ENCODE measurements around the gene DLEC1. TPM values are rescaled to one million over a fixed set of nuclear protein-coding genes. Genes with fewer than 3 reads are reported as not detected.

Gene DLEC1
- total and polyA plus RNA-seq, 2 donors (not counting 1 experiment from before 2014, with no cell fraction given), result 0.52 to 2.1 TPM

DNA sequence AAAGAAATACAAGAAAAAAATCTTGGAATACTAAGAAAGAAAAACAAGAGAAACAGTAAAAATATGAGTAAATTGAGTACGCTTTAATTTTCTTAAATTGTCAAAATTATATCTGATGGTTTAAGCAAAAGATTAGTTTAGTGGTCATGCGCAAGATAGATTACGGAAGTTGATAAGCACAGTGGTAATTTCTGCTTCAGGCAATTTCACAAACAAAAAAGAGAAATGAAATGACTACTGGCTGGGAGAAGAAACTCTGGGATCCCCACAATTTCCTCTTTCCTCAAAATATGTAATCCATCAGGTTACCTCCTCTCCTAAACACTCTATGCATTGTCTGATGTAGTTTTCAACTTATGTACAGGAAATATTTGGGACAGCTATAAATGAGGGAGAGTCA is 108.4 kb downstream of the DLEC1 start:
- H3K4me1 ChIP-seq (ENCODE audit: control insufficient read depth in 2 of 2, insufficient read depth in 2 of 2, low read length in 2 of 2), result peaks cover 18 to 33% of the 10 kb centered on the region in 2 donors
- WGBS (ENCODE audit: insufficient coverage), result no CpG with 5 or more reads among the region's 3 CpGs
- peak overlapping the region in 1 of 2 donors; percentile 65 for H3K27ac ChIP-seq (ENCODE audit: low read length in 2 of 2)
- Mint-ChIP-seq H3K27me3 (no peaks in the 10 kb centered on the region), H3K4me1 (peaks cover 43% of the 10 kb centered on the region), H3K27ac (no peak overlapping the region), H3K4me3 (no peak overlapping the region), H3K9me3 (ENCODE audit: insufficient read depth) (peaks cover 4% of the 10 kb centered on the region)
- no peak overlapping the region for H2AFZ ChIP-seq (ENCODE audit: insufficient read depth, low read depth, low read length, poor library complexity, severe bottlenecking)
- CTCF ChIA-PET, result interaction anchor here (0.6 to 1.6 kb wide), 3 partner anchors 11 to 20 kb away, joined by 3 read pairs; partner anchors contain the start of genes ACAA1 and OXSR1
- H3K79me2 ChIP-seq (ENCODE audit: control insufficient read depth, insufficient read depth, low read length), result no peaks in the 10 kb centered on the region
- no peak for TF ChIP-seq EZH2 (IDR thresholded peaks at IDR 0.05; ENCODE audit: borderline replicate concordance, insufficient read depth, low read depth, low read length, poor library complexity, severe bottlenecking)
- H3K9ac ChIP-seq (ENCODE audit: low read length), result no peak overlapping the region
- no peak for ATAC-seq (ENCODE audit: low read depth)
- H3K9me3 ChIP-seq (ENCODE audit: control extremely low read depth in 1 of 3, control insufficient read depth in 2 of 3, insufficient read depth in 1 of 3, low read length in 2 of 3), result peaks cover 4 to 11% (median 8%) of the 10 kb centered on the region in 3 donors
- H3K27me3 ChIP-seq (replicated peaks in 1 of 4; ENCODE audit: control extremely low read depth in 1 of 4, control insufficient read depth in 3 of 4, insufficient read depth in 4 of 4, low read length in 3 of 4), result no peaks in the 10 kb centered on the region
- H3K4me2 ChIP-seq (replicated peaks; ENCODE audit: low read depth, low read length, poor library complexity, severe bottlenecking), result no peak overlapping the region
- H4K20me1 ChIP-seq (ENCODE audit: control insufficient read depth, insufficient read depth, low read length, poor library complexity, severe bottlenecking), result no peaks in the 10 kb centered on the region
- peaks cover 1 to 2% of the 10 kb centered on the region in 2 experiments for H3K36me3 ChIP-seq (replicated peaks in 1 of 2; ENCODE audit: control extremely low read depth in 1 of 2, control insufficient read depth in 1 of 2, extremely low read depth in 1 of 2, insufficient read depth in 2 of 2, low read length in 1 of 2)
- POLR2A ChIA-PET, result no interaction called here
- intact Hi-C loops (cut with micrococcal nuclease), result no loop called here
- no peak for DNase-seq
- no peak overlapping the region for H3K4me3 ChIP-seq (ENCODE audit: control extremely low read depth in 1 of 5, extremely low read depth in 1 of 5, insufficient read depth in 1 of 5, low read depth in 2 of 5, low read length in 4 of 5)

DNA sequence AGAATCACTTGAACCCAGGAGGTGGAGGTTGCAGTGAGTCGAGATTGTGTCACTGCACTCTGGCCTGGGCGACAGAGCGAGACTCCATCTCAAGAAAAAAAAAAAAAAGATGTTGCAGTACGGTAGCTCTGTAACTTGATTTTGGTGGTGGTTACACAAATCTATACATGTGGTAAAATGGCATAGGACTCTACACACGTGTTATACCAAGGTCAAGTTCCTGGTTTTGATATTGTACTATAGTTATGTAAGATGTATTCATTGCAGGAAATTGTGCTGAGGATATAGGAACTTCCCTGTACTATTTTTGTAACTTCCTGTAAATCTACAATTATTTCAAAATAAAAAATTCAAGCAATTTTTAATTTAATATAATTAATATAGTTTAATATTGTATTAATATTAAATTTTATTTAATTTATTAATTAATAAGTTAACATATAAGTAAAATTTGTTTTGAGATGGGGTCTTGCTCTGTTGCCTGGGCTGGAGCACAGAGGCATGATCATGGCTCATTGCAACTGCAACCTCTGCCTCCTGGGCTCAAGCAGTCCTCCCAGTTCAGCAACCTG is 109.4 kb downstream of the DLEC1 start:
- peaks cover 46% of the 10 kb centered on the region for H3K4me1 Mint-ChIP-seq
- TF ChIP-seq, protein P1, sequence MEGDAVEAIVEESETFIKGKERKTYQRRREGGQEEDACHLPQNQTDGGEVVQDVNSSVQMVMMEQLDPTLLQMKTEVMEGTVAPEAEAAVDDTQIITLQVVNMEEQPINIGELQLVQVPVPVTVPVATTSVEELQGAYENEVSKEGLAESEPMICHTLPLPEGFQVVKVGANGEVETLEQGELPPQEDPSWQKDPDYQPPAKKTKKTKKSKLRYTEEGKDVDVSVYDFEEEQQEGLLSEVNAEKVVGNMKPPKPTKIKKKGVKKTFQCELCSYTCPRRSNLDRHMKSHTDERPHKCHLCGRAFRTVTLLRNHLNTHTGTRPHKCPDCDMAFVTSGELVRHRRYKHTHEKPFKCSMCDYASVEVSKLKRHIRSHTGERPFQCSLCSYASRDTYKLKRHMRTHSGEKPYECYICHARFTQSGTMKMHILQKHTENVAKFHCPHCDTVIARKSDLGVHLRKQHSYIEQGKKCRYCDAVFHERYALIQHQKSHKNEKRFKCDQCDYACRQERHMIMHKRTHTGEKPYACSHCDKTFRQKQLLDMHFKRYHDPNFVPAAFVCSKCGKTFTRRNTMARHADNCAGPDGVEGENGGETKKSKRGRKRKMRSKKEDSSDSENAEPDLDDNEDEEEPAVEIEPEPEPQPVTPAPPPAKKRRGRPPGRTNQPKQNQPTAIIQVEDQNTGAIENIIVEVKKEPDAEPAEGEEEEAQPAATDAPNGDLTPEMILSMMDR (IDR thresholded peaks at IDR 0.05), result no peak
- no peak for TF ChIP-seq EZH2 (IDR thresholded peaks at IDR 0.05; ENCODE audit: borderline replicate concordance, insufficient read depth, low read depth, low read length, poor library complexity, severe bottlenecking)

More for the DNA sequence above, 109.4 kb downstream of the DLEC1 start:
- POLR2A ChIA-PET, result interaction anchor here (1.5 to 1.8 kb wide), 2 partner anchors 9 to 17 kb away, joined by 3 to 5 read pairs; partner anchors contain the start of gene OXSR1
- Histone ChIP-seq H3K27me3 (replicated peaks in 1 of 4; ENCODE audit: control extremely low read depth in 1 of 4, control insufficient read depth in 3 of 4, insufficient read depth in 4 of 4, low read length in 3 of 4) (no peaks in the 10 kb centered on the region), H3K4me2 (replicated peaks; ENCODE audit: low read depth, low read length, poor library complexity, severe bottlenecking) (no peak overlapping the region), H3K9ac (ENCODE audit: low read length) (no peak overlapping the region), H3K27ac (ENCODE audit: low read length in 2 of 2) (peak overlapping the region in 1 of 2 donors; percentile 65), H3K4me1 (ENCODE audit: control insufficient read depth in 2 of 2, insufficient read depth in 2 of 2, low read length in 2 of 2) (peaks cover 18 to 33% of the 10 kb centered on the region in 2 donors), H2AFZ (ENCODE audit: insufficient read depth, low read depth, low read length, poor library complexity, severe bottlenecking) (no peak overlapping the region), H3K79me2 (ENCODE audit: control insufficient read depth, insufficient read depth, low read length) (no peaks in the 10 kb centered on the region), H3K4me3 (ENCODE audit: control extremely low read depth in 1 of 5, extremely low read depth in 1 of 5, insufficient read depth in 1 of 5, low read depth in 2 of 5, low read length in 4 of 5) (no peak overlapping the region), H3K9me3 (ENCODE audit: control extremely low read depth in 1 of 3, control insufficient read depth in 2 of 3, insufficient read depth in 1 of 3, low read length in 2 of 3) (peaks cover 4 to 11% (median 8%) of the 10 kb centered on the region in 3 donors), H4K20me1 (ENCODE audit: control insufficient read depth, insufficient read depth, low read length, poor library complexity, severe bottlenecking) (no peaks in the 10 kb centered on the region), H3K36me3 (replicated peaks in 1 of 2; ENCODE audit: control extremely low read depth in 1 of 2, control insufficient read depth in 1 of 2, extremely low read depth in 1 of 2, insufficient read depth in 2 of 2, low read length in 1 of 2) (no peaks in the 10 kb centered on the region)
- Mint-ChIP-seq H3K27ac (peak overlapping the region; percentile 50), H3K4me3 (no peak overlapping the region), H3K27me3 (no peaks in the 10 kb centered on the region), H3K9me3 (ENCODE audit: insufficient read depth) (peaks cover 4% of the 10 kb centered on the region)
- intact Hi-C loops (cut with micrococcal nuclease), result no loop called here
- CTCF ChIA-PET, result interaction anchor here (0.6 to 1.6 kb wide), 3 partner anchors 12 to 19 kb away, joined by 3 read pairs; partner anchors contain the start of genes ACAA1 and OXSR1
- no peak for ATAC-seq (ENCODE audit: low read depth)
- WGBS (ENCODE audit: insufficient coverage), result 50% methylated on average over 4 of the region's 5 CpGs
- DNase-seq, result no peak

Measured in B cell (primary cell).